ENCODE results near the gene PITX3. TPM values are rescaled to one million over a fixed set of nuclear protein-coding genes. Genes with fewer than 3 reads are reported as not detected.
A peak's percentile ranks its signal among the peaks of the same experiment; 100 is the strongest.
"Not testable (repeated sequence)": the region's sequence is repeated elsewhere in the genome, so short reads cannot be mapped to it uniquely, and the experiment has no call there.

Gene PITX3
- total RNA-seq, 4 donors from 2014 or later = not detected

GRCh38 chr10:102200751-102201640 lies 40.3 kb downstream of the PITX3 start:
- Histone ChIP-seq H3K27me3 (no peaks in the 10 kb centered on the region), H3K4me1 (no peaks in the 10 kb centered on the region), H3K9me3 (peaks cover 0 to 16% (median 1%) of the 10 kb centered on the region in 4 donors), H3K27ac (no peak overlapping the region), H3K4me3 (no peak overlapping the region), H3K36me3 (no peaks in the 10 kb centered on the region)
- no peak for TF ChIP-seq EP300 (IDR thresholded peaks at IDR 0.05)
- TF ChIP-seq POLR2A (IDR thresholded peaks at IDR 0.05) = no peak
- TF ChIP-seq, protein P1, sequence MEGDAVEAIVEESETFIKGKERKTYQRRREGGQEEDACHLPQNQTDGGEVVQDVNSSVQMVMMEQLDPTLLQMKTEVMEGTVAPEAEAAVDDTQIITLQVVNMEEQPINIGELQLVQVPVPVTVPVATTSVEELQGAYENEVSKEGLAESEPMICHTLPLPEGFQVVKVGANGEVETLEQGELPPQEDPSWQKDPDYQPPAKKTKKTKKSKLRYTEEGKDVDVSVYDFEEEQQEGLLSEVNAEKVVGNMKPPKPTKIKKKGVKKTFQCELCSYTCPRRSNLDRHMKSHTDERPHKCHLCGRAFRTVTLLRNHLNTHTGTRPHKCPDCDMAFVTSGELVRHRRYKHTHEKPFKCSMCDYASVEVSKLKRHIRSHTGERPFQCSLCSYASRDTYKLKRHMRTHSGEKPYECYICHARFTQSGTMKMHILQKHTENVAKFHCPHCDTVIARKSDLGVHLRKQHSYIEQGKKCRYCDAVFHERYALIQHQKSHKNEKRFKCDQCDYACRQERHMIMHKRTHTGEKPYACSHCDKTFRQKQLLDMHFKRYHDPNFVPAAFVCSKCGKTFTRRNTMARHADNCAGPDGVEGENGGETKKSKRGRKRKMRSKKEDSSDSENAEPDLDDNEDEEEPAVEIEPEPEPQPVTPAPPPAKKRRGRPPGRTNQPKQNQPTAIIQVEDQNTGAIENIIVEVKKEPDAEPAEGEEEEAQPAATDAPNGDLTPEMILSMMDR (IDR thresholded peaks at IDR 0.05) = no peak
- WGBS, 2 donors = 87 to 93% methylated on average over 21 to 31 of the region's 34 CpGs
- DNase-seq (ENCODE audit: low spot score in 2 of 2) = no peak

DNA sequence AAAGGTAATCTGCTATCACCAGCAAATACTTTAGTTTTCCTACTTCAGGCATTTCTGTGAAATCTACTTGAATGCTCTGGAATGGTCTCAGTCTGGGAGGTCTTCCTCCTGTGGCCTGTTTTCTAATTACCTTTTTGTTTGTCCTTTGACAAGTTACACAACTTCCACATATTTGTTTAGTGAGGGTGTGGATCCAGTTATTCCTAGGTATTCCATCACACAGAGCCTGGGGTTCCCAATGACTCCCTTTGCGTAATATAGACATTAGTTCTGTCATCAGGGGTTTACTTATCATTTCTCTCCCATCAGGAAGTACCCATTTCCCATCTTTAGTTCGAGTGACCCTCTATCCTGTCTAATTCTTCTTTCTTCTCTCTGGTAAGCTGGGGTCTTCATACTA lies 43.3 kb downstream of the PITX3 start:
- Histone ChIP-seq H3K4me1 (no peaks in the 10 kb centered on the region), H3K9me3 (no peaks in the 10 kb centered on the region), H3K27me3 (no peaks in the 10 kb centered on the region), H3K27ac (no peak overlapping the region), H3K4me3 (no peak overlapping the region), H3K36me3 (no peaks in the 10 kb centered on the region)
- no peak for DNase-seq (ENCODE audit: low spot score in 2 of 2)
- 75 to 76% methylated on average over 2 of the region's 2 CpGs for WGBS, 2 donors
- TF ChIP-seq, protein P1 (IDR thresholded peaks at IDR 0.05) = no peak
- TF ChIP-seq EP300 (IDR thresholded peaks at IDR 0.05) (no peak), POLR2A (IDR thresholded peaks at IDR 0.05) (no peak)

DNA sequence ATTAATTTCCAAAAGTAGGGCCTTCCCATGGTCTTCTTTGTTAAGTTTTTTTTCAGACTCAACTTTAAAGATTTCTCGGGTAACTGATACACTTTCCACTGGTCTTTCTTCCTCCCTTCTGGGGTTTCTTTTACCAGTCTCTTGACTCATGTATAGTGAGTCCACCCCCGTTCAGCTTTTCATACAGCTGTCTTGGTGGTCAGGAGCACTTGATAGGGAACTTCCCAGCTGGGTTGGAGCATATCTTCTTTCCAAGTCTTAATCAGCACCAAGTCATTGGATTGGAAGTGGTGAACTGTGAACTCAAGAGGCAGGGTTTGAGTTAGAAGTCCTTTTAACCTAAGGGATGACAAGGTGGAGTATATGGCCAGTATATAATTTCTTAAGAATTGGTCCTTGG lies 44.4 kb downstream of the PITX3 start:
- Histone ChIP-seq H3K27ac (no peak overlapping the region), H3K4me3 (no peak overlapping the region), H3K36me3 (no peaks in the 10 kb centered on the region), H3K9me3 (peaks cover 0 to 6% (median 0%) of the 10 kb centered on the region in 4 donors), H3K27me3 (no peaks in the 10 kb centered on the region), H3K4me1 (no peaks in the 10 kb centered on the region)
- TF ChIP-seq, protein P1 (IDR thresholded peaks at IDR 0.05) = no peak
- TF ChIP-seq EP300 (IDR thresholded peaks at IDR 0.05) (no peak), POLR2A (IDR thresholded peaks at IDR 0.05) (no peak)
- 55 to 73% methylated on average over 2 of the region's 2 CpGs for WGBS, 2 donors
- DNase-seq (ENCODE audit: low spot score in 2 of 2) = no peak

- TF ChIP-seq EP300 (IDR thresholded peaks at IDR 0.05) = no peak
- no peak for TF ChIP-seq POLR2A (IDR thresholded peaks at IDR 0.05)
- TF ChIP-seq, protein P1 (IDR thresholded peaks at IDR 0.05) = no peak
- 77 to 79% methylated on average over 6 of the region's 6 CpGs for WGBS, 2 donors
- Histone ChIP-seq H3K9me3 (peaks cover 0 to 7% (median 0%) of the 10 kb centered on the region in 4 donors), H3K27ac (no peak overlapping the region), H3K36me3 (no peaks in the 10 kb centered on the region), H3K27me3 (no peaks in the 10 kb centered on the region), H3K4me1 (no peaks in the 10 kb centered on the region), H3K4me3 (no peak overlapping the region)
- DNase-seq (ENCODE audit: low spot score in 2 of 2) = no peak
These were observed 45.9 kb downstream of the PITX3 start for GRCh38 chr10:102195296-102195870.

- peaks cover 0 to 14% (median 5%) of the 10 kb centered on the region in 4 donors for H3K4me1 ChIP-seq
- H3K27ac ChIP-seq = no peak overlapping the region
- no peak for DNase-seq (ENCODE audit: low spot score in 2 of 2)
- no peaks in the 10 kb centered on the region for H3K36me3 ChIP-seq
- 79 to 81% methylated on average over 7 of the region's 7 CpGs for WGBS, 2 donors
- H3K4me3 ChIP-seq = no peak overlapping the region
- TF ChIP-seq POLR2A (IDR thresholded peaks at IDR 0.05) (no peak), EP300 (IDR thresholded peaks at IDR 0.05) (no peak)
- TF ChIP-seq, protein P1 (IDR thresholded peaks at IDR 0.05) = no peak
- H3K27me3 ChIP-seq = no peaks in the 10 kb centered on the region
- H3K9me3 ChIP-seq = peaks cover 0 to 7% (median 0%) of the 10 kb centered on the region in 4 donors
These were observed 49.4 kb downstream of the PITX3 start for GRCh38 chr10:102191956-102192355.

- H3K9me3 ChIP-seq; DNase-seq (ENCODE audit: low spot score in 2 of 2); H3K4me3 ChIP-seq; H3K27me3 ChIP-seq; H3K36me3 ChIP-seq: not testable (repeated sequence)
- Histone ChIP-seq H3K4me1 (peaks cover 0 to 14% (median 5%) of the 10 kb centered on the region in 4 donors), H3K27ac (peak overlapping the region in 3 of 4 donors; percentile 5 to 70 (median 43))
- WGBS, 2 donors = 45 to 60% methylated on average over 5 to 7 of the region's 7 CpGs
These were observed 52.1 kb downstream of the PITX3 start for GRCh38 chr10:102188941-102189898.
